Measurements from ENCODE around the gene SUSD1. TPM values are rescaled to one million over a fixed set of nuclear protein-coding genes. Genes with fewer than 3 reads are reported as not detected.

SUSD1 gene
- 30.5 and 41.4 TPM in 2 replicates for total RNA-seq
- 18.5 and 25.0 TPM in 2 replicates for polyA plus RNA-seq

DNA sequence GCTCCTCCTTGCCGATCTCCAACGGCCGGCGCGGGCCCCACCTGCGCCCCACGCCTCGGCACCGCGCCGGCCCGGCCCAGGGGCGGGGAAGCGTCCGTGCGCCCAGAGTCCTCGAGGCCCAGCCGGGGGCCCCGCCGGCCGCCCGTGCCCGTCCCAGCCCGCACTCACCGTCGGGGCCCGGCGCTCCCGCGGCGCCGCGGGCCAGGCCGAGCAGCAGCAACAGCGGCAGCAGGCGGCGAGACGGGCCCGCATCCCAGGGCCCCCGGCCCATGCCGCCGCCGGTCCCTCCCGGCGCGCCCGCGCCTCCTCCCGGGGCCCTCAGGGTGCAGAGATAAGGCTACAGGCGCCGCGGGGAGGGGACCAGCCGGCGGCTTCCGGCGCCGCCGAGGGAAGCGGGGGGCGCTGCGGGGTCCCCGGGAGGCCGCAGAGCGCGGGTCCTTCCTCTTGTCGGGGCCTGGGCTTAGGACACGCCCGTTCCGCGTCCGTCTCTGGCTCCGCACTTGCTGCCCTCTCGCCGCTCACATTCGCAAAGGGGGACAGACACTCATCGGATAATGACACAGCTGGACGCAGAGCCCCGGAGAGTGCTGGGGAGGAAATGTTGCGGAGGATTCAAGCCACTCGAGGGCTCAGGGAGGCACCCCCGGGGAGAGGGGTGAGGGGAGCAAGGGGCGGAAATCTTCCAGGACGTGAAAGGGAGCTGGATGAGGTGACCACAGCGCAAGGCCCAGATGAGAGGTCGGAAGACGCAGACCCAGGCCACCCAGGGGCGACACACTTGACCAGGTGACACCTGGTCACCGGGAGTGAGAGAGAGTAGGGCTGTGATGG, at the start of gene SUSD1:
TSS of gene SUSD1 (minus strand) at position 333 of the 831 bp plus-strand sequence. CDS start at position 271, 62 bp downstream.
- Histone ChIP-seq H3K36me3 (replicated peaks; ENCODE audit: insufficient read depth, low read depth) (no peaks in the 10 kb centered on the region), H3K9me3 (ENCODE audit: low read depth) (no peaks in the 10 kb centered on the region), H3K4me2 (peak within 1 kb of the TSS; percentile 79), H2AFZ (peak within 1 kb of the TSS; percentile 96), H3K79me2 (peaks cover 37% of the 10 kb centered on the region), H3K9me2 (replicated peaks; ENCODE audit: insufficient read depth) (no peaks in the 10 kb centered on the region), H4K20me1 (ENCODE audit: insufficient read depth, poor library complexity, severe bottlenecking) (no peaks in the 10 kb centered on the region), H3K4me1 (ENCODE audit: insufficient read depth) (peaks cover 27% of the 10 kb centered on the region), H3K4me3 (peak within 1 kb of the TSS; percentile 77), H3K27me3 (no peaks in the 10 kb centered on the region), H3K27ac (peak within 1 kb of the TSS; percentile 91)
- 2% methylated on average over 79 of the region's 88 CpGs for WGBS (ENCODE audit: low lambda C conversion rate, missing lambda C conversion rate)
- no peak for TF ChIP-seq EZH2phosphoT487 (IDR thresholded peaks at IDR 0.05; ENCODE audit: low read depth, severe bottlenecking, unreplicated experiment)
- DNase-seq (ENCODE audit: low spot score) = peak; percentile 74

DNA sequence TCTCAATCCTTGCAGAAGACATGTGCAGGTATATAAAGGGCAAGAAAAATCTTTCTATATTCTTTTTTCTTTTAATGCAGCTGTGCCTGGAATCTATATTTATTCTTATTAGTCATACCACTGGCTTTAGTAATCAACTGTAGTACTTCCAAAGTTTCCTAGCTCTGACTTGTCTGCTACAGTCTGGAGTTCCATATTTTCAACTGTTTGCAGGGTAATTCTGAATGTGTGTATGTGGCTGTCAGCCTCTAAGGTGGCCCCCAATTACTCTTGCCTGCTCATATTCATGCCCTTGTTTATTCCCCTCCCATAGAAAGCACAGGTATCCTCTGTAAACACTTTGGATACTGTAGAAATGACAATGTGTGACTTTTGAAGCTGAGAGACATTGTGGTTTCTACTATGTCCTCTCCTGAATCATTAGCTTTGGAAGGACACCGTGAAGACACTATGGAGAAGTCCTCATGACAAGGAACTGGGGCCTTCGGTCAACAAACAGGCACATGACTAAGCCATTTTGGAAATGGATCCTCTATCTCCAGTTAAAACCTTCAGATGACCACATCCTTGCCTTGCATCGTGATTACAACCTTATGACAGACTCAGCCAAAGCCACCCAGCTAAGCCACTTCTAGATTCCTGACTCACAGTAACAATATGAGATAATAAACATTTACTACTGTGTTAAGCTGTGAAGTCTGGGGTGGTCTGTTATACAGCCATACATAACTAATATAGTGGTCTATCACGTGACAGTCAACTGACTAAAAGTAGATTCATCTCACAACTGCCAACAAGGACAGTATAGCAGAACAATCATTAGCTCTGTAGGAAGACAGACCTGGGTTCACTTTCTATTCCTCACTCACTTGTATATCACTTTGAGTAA, 49.5 kb upstream of the SUSD1 start:
- TF ChIP-seq EZH2 (IDR thresholded peaks at IDR 0.05; ENCODE audit: borderline replicate concordance) (no peak), EZH2phosphoT487 (IDR thresholded peaks at IDR 0.05; ENCODE audit: low read depth, severe bottlenecking, unreplicated experiment) (no peak)
- TF ChIP-seq, protein P1, sequence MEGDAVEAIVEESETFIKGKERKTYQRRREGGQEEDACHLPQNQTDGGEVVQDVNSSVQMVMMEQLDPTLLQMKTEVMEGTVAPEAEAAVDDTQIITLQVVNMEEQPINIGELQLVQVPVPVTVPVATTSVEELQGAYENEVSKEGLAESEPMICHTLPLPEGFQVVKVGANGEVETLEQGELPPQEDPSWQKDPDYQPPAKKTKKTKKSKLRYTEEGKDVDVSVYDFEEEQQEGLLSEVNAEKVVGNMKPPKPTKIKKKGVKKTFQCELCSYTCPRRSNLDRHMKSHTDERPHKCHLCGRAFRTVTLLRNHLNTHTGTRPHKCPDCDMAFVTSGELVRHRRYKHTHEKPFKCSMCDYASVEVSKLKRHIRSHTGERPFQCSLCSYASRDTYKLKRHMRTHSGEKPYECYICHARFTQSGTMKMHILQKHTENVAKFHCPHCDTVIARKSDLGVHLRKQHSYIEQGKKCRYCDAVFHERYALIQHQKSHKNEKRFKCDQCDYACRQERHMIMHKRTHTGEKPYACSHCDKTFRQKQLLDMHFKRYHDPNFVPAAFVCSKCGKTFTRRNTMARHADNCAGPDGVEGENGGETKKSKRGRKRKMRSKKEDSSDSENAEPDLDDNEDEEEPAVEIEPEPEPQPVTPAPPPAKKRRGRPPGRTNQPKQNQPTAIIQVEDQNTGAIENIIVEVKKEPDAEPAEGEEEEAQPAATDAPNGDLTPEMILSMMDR (IDR thresholded peaks at IDR 0.05; ENCODE audit: poor library complexity) = no peak
- Histone ChIP-seq H3K27ac (no peak overlapping the region), H4K20me1 (ENCODE audit: insufficient read depth, poor library complexity, severe bottlenecking) (no peaks in the 10 kb centered on the region), H3K9me3 (ENCODE audit: low read depth) (no peaks in the 10 kb centered on the region), H3K4me1 (ENCODE audit: insufficient read depth) (no peaks in the 10 kb centered on the region), H3K9me2 (replicated peaks; ENCODE audit: insufficient read depth) (no peaks in the 10 kb centered on the region), H2AFZ (no peak overlapping the region), H3K27me3 (no peaks in the 10 kb centered on the region), H3K79me2 (no peaks in the 10 kb centered on the region), H3K4me3 (no peak overlapping the region), H3K4me2 (no peak overlapping the region), H3K36me3 (replicated peaks; ENCODE audit: insufficient read depth, low read depth) (peaks cover 3% of the 10 kb centered on the region)
- WGBS (ENCODE audit: low lambda C conversion rate, missing lambda C conversion rate) = 94% methylated on average over 4 of the region's 4 CpGs
- DNase-seq (ENCODE audit: low spot score) = no peak

DNA sequence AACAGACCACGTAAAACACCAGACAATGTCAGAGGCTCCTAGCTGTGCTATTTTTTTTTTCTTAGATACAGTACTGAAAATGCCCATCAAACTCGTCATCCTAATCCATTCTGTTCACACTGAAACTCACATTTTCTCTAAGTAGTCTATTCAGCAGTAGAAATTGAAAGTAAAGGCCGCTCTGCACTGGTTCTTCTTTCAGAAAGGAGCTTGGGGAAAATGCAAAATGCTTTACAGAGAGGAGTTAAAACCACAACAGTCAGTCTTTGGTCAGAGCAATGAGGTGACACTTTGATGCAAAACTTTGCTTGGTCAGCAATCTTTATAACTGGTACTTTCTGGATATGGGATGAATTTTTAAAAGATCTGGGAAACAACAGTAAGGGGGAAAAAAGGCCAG, 43.8 kb upstream of the SUSD1 start:
- H3K27me3 ChIP-seq = no peaks in the 10 kb centered on the region
- TF ChIP-seq, protein P1 (IDR thresholded peaks at IDR 0.05; ENCODE audit: poor library complexity) = no peak
- TF ChIP-seq EZH2 (IDR thresholded peaks at IDR 0.05; ENCODE audit: borderline replicate concordance) (no peak), EZH2phosphoT487 (IDR thresholded peaks at IDR 0.05; ENCODE audit: low read depth, severe bottlenecking, unreplicated experiment) (no peak)
- H3K4me1 ChIP-seq (ENCODE audit: insufficient read depth) = no peaks in the 10 kb centered on the region
- no peaks in the 10 kb centered on the region for H4K20me1 ChIP-seq (ENCODE audit: insufficient read depth, poor library complexity, severe bottlenecking)
- no peaks in the 10 kb centered on the region for H3K9me3 ChIP-seq (ENCODE audit: low read depth)
- WGBS (ENCODE audit: low lambda C conversion rate, missing lambda C conversion rate) = 92% methylated on average over 3 of the region's 3 CpGs
- no peak for DNase-seq (ENCODE audit: low spot score)
- H3K27ac ChIP-seq = no peak overlapping the region
- H3K4me3 ChIP-seq = no peak overlapping the region
- H2AFZ ChIP-seq = no peak overlapping the region
- H3K9me2 ChIP-seq (replicated peaks; ENCODE audit: insufficient read depth) = no peaks in the 10 kb centered on the region
- H3K36me3 ChIP-seq (replicated peaks; ENCODE audit: insufficient read depth, low read depth) = no peaks in the 10 kb centered on the region
- no peak overlapping the region for H3K4me2 ChIP-seq
- H3K79me2 ChIP-seq = no peaks in the 10 kb centered on the region
